ENCODE results near the gene PARP11.
"Not testable (repeated sequence)": the region's sequence is repeated elsewhere in the genome, so short reads cannot be mapped to it uniquely, and the experiment has no call there.

PARP11 gene

DNA sequence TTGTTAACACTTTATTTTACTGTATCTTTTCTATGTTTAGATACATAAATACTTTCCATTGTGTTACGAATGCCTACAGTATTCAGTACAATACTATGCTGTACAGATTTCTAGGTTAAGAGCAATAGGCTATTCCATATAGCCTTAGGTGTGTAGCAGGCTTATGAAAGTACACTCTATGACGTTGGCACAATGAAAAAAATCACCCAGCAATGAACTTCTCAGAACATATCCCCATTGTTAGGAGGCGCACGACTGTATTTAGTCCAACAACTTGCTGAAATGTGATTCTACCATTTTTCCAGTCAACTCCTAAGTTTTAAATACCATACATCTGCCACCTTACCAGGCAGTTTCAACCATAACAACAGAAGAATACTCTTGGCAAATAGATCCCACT is 1.8 kb downstream of the PARP11 start:
- Histone ChIP-seq H3K9me3 (ENCODE audit: low read depth, low read length) (no peaks in the 10 kb centered on the region), H3K9ac (ENCODE audit: insufficient read length) (peak overlapping the region; percentile 90), H3K4me3 (peak overlapping the region; percentile 98), H3K36me3 (ENCODE audit: insufficient read depth, low read length) (no peaks in the 10 kb centered on the region), H3K27ac (no peak overlapping the region)
- TF ChIP-seq EZH2 (IDR thresholded peaks at IDR 0.05) (no peak), POLR2AphosphoS5 (IDR thresholded peaks at IDR 0.05; ENCODE audit: borderline replicate concordance, low read depth, low read length) (no peak), FOXP2 (optimal IDR thresholded peaks at IDR 0.05; ENCODE audit: control extremely low read depth, extremely low read length, insufficient read depth) (no peak)
- DNase-seq (ENCODE audit: low read depth, low spot score) = no peak

DNA sequence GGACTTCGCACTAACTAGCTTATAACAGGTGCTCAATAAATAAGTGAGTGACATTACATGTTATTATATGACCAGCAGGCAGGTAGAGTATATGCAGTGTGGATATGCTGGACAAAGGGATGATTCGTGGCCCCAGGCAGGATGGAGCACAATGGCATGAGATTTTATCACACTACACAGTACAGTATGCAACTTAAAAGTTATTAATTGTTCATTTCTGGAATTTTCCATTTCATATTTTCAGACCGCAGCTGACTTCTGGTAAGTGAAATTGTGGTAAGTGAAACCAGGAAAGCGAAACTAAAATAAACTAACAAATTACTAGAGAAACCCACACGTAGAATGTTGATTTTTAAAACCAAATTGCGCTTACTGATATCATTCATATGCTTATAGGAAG is 3.3 kb downstream of the PARP11 start:
- TF ChIP-seq POLR2AphosphoS5 (IDR thresholded peaks at IDR 0.05; ENCODE audit: borderline replicate concordance, low read depth, low read length) (no peak), FOXP2 (optimal IDR thresholded peaks at IDR 0.05; ENCODE audit: control extremely low read depth, extremely low read length, insufficient read depth) (no peak), EZH2 (IDR thresholded peaks at IDR 0.05) (no peak)

DNA sequence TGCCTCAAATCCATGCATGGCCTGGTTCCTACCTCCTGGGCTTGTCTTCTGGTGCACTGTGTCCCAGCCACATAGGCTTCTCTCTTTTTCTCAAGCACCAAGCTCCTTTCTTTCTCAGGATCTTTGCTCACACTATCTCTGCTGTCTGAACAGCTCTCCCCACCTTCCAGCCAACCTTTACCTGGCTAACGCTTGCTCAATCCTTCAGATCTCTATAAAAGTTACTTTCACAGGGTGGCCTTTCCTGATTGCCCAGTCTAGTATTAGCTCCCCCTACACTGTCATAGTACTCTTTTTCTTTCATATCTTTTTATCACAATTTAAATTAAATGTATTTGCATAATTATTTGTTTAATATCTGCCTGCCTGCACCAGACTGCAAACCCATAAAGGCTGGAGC is 3.8 kb downstream of the PARP11 start:
- no peak overlapping the region for H3K9ac ChIP-seq (ENCODE audit: insufficient read length)
- DNase-seq (ENCODE audit: low read depth, low spot score) = no peak
- TF ChIP-seq FOXP2 (optimal IDR thresholded peaks at IDR 0.05; ENCODE audit: control extremely low read depth, extremely low read length, insufficient read depth) = no peak
- TF ChIP-seq POLR2AphosphoS5 (IDR thresholded peaks at IDR 0.05; ENCODE audit: borderline replicate concordance, low read depth, low read length) = no peak
- TF ChIP-seq EZH2 (IDR thresholded peaks at IDR 0.05) = no peak
- no peak overlapping the region for H3K4me3 ChIP-seq
- H3K36me3 ChIP-seq (ENCODE audit: insufficient read depth, low read length) = no peaks in the 10 kb centered on the region
- H3K27ac ChIP-seq = no peak overlapping the region
- H3K9me3 ChIP-seq (ENCODE audit: low read depth, low read length) = 0 out of 2 replicates have a peak, but pooled peaks cover 4% of the 10 kb centered on the region

More for the DNA sequence above, 3.3 kb downstream of the PARP11 start:
- H3K4me3 ChIP-seq = no peak overlapping the region
- no peak for DNase-seq (ENCODE audit: low read depth, low spot score)
- H3K36me3 ChIP-seq (ENCODE audit: insufficient read depth, low read length) = no peaks in the 10 kb centered on the region
- no peak overlapping the region for H3K27ac ChIP-seq
- no peak overlapping the region for H3K9ac ChIP-seq (ENCODE audit: insufficient read length)
- 0 out of 2 replicates have a peak, but pooled peaks cover 4% of the 10 kb centered on the region for H3K9me3 ChIP-seq (ENCODE audit: low read depth, low read length)

DNA sequence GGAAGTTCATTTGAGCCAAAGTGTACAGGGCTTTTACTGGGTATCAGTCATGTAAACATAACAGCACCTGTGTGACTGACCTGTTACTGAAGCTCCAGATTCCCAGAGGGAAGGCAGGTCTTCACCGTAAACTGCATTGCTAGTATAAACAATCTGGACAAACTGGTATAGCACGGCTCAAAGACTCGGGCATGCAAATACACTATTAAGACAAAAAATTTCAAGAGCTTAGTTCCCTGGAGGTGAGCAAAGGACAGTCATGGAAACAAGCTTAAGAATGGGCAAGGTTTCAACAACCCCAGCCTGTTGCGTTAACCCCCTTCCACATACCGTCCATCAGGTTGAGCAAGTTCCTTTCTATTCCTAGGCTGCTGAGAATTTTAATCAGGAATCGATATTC is 9.4 kb downstream of the PARP11 start:
- H3K27ac ChIP-seq = no peak overlapping the region
- no peak for DNase-seq (ENCODE audit: low read depth, low spot score)
- H3K9ac ChIP-seq (ENCODE audit: insufficient read length) = no peak overlapping the region
- 0 out of 2 replicates have a peak, but pooled peaks cover 4% of the 10 kb centered on the region for H3K9me3 ChIP-seq (ENCODE audit: low read depth, low read length)
- no peak for TF ChIP-seq POLR2AphosphoS5 (IDR thresholded peaks at IDR 0.05; ENCODE audit: borderline replicate concordance, low read depth, low read length)
- no peak for TF ChIP-seq EZH2 (IDR thresholded peaks at IDR 0.05)
- no peak for TF ChIP-seq FOXP2 (optimal IDR thresholded peaks at IDR 0.05; ENCODE audit: control extremely low read depth, extremely low read length, insufficient read depth)
- no peak overlapping the region for H3K4me3 ChIP-seq
- H3K36me3 ChIP-seq (ENCODE audit: insufficient read depth, low read length) = peaks cover 4% of the 10 kb centered on the region; the same call in 1 of the 2 replicates

DNA sequence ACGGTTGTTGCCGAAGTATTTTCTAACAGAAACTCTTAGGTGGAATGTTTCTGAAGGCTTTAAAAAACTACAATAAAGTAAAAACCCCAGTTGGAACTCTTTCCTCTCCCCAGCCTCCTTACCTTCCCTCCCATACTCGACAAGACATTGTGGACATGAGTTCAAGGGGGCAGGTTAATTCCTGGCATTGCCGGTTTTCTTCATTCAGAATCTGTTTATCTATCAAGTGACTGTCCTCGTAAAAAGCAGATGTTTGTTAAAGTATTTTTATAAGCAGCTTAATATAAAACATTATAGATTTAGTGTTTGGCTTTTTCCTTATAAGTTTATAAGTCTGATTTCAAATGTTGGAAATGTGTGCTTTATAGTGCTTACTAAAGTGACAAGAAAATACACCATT is 30.7 kb downstream of the PARP11 start:
- Histone ChIP-seq H3K4me3 (no peak overlapping the region), H3K9me3 (ENCODE audit: low read depth, low read length) (no peaks in the 10 kb centered on the region; the same call in 1 of the 2 replicates), H3K27ac (no peak overlapping the region), H3K9ac (ENCODE audit: insufficient read length) (no peak overlapping the region), H3K36me3 (ENCODE audit: insufficient read depth, low read length) (no peaks in the 10 kb centered on the region)
- no peak for DNase-seq (ENCODE audit: low read depth, low spot score)
- TF ChIP-seq FOXP2 (optimal IDR thresholded peaks at IDR 0.05; ENCODE audit: control extremely low read depth, extremely low read length, insufficient read depth) (no peak), EZH2 (IDR thresholded peaks at IDR 0.05) (no peak), POLR2AphosphoS5 (IDR thresholded peaks at IDR 0.05; ENCODE audit: borderline replicate concordance, low read depth, low read length) (no peak)

DNA sequence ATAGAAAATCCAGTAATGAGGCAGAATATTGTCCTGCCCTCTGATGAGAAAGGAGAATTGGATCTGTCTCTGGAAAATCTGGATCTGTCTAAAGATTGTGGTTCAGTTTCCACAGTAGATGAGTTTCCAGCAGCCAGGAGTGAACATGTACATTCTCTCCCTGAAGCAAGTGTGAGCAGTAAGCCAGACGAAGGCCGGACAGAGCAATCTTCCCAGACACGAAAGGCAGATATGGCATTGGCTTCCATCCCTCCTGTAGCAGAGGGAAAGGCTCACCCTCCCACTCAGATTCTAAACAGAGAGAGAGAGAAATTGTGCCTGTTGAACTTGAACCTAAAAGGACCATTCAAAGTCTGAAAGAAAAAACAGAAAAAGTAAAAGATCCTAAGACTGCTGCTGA is 31.4 kb downstream of the PARP11 start:
- no peaks in the 10 kb centered on the region for H3K36me3 ChIP-seq (ENCODE audit: insufficient read depth, low read length)
- DNase-seq (ENCODE audit: low read depth, low spot score) = no peak
- H3K9ac ChIP-seq (ENCODE audit: insufficient read length) = no peak overlapping the region
- no peak overlapping the region for H3K27ac ChIP-seq
- H3K4me3 ChIP-seq = no peak overlapping the region
- TF ChIP-seq POLR2AphosphoS5 (IDR thresholded peaks at IDR 0.05; ENCODE audit: borderline replicate concordance, low read depth, low read length) (no peak), FOXP2 (optimal IDR thresholded peaks at IDR 0.05; ENCODE audit: control extremely low read depth, extremely low read length, insufficient read depth) (no peak), EZH2 (IDR thresholded peaks at IDR 0.05) (no peak)
- H3K9me3 ChIP-seq (ENCODE audit: low read depth, low read length) = no peaks in the 10 kb centered on the region

DNA sequence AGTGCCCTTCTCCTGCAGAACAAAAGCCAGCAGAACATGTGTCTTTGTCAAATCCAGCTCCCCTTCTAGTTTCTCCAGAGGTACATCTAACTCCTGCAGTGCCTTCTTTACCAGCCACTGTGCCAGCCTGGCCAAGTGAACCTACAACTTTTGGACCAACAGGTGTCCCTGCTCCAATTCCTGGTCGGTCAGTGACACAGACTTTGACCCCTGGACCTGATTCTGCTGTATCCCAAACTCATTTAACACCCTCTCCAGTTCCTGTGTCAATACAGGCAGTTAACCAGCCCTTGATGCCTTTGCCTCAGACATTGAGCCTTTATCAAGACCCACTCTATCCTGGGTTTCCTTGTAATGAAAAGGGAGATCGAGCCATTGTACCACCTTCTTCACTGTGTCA is 32.4 kb downstream of the PARP11 start:
- not testable (repeated sequence) for H3K9me3 ChIP-seq (ENCODE audit: low read depth, low read length); DNase-seq (ENCODE audit: low read depth, low spot score); H3K9ac ChIP-seq (ENCODE audit: insufficient read length); H3K36me3 ChIP-seq (ENCODE audit: insufficient read depth, low read length); H3K4me3 ChIP-seq; H3K27ac ChIP-seq

DNA sequence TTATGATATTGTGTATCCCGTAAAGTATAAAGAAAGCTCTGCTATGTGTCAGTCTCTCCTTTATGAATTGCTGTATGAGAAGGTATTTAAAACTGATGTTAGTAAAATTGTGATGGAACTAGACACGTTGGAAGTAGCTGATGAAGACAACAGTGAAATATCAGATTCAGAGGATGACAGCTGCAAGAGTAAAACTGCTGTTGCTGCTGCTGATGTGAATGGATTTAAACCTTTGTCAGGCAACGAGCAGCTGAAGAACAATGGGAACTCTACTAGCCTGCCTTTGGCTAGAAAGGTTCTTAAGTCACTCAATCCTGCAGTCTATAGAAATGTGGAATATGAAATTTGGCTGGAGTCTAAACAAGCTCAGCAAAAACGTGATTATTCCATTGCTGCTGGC is 33.5 kb downstream of the PARP11 start:
- not testable (repeated sequence) for DNase-seq (ENCODE audit: low read depth, low spot score); H3K36me3 ChIP-seq (ENCODE audit: insufficient read depth, low read length); H3K27ac ChIP-seq; H3K9ac ChIP-seq (ENCODE audit: insufficient read length); H3K9me3 ChIP-seq (ENCODE audit: low read depth, low read length); H3K4me3 ChIP-seq

DNA sequence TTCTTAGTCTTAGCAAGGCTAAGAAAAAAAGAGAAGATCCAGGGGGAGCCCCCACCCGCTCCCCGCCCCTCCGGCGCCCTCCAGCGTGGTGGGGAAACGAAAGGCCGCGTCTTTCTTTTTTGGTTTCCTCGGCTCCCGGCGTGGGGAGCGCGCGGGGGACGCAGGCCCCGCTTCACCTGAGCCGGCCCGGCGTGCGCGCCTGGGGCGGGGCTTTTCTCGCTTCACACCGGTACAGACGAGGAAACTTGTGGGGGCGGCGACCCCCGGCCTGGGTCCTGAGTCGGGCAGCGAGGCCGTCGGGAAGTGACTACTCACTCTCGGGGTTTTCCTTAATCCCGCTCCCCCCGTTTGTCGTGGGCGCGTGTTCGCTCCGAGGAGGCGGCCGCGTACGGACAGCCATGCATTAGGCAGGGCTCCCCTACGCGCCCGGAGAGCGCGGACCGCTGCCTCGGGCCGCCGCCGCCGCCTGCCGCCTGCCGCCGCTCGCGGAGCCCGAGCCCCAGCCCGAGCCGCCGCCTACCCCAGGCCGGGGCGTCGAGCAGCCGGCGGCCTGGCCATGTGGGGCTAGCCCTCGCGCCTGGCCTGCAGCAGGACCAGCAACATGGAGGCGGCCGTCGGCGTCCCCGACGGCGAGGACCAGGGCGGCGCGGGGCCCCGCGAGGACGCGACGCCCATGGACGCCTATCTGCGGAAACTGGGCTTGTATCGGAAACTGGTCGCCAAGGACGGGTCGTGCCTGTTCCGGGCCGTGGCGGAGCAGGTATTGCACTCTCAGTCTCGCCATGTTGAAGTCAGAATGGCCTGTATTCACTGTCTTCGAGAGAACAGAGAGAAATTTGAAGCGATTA is 34.3 kb downstream of the PARP11 start:
- not testable (repeated sequence) for H3K27ac ChIP-seq; H3K36me3 ChIP-seq (ENCODE audit: insufficient read depth, low read length); H3K9ac ChIP-seq (ENCODE audit: insufficient read length); H3K4me3 ChIP-seq; H3K9me3 ChIP-seq (ENCODE audit: low read depth, low read length); DNase-seq (ENCODE audit: low read depth, low spot score)
